ENCODE measurements around the gene MIA2. TPM values are rescaled to one million over a fixed set of nuclear protein-coding genes. Genes with fewer than 3 reads are reported as not detected.
A peak's percentile ranks its signal among the peaks of the same experiment; 100 is the strongest.
"Not testable (repeated sequence)": the region's sequence is repeated elsewhere in the genome, so short reads cannot be mapped to it uniquely, and the experiment has no call there.

Gene MIA2
- total and polyA plus RNA-seq, 3 experiments from 2014 or later = 19.5 to 27.8 (median 21.0) TPM

- Mint-ChIP-seq H3K4me1 (peaks cover 42 to 54% (median 53%) of the 10 kb centered on the region in 3 donors), H3K9me3 (peaks cover 7 to 24% (median 15%) of the 10 kb centered on the region in 5 donors), H3K36me3 (peaks cover 30 to 84% (median 63%) of the 10 kb centered on the region in 3 donors)
- H3K4me1 ChIP-seq (ENCODE audit: insufficient read depth, low read length); POLR2A ChIA-PET; DNase-seq; H3K27ac Mint-ChIP-seq; H3K27me3 Mint-ChIP-seq; H3K4me3 Mint-ChIP-seq; H3K4me3 ChIP-seq (ENCODE audit: low read length); CTCF ChIA-PET; H3K9me3 ChIP-seq (ENCODE audit: low read length); H3K27ac ChIP-seq (ENCODE audit: low read depth, low read length); H3K27me3 ChIP-seq (ENCODE audit: insufficient read depth, low read length, poor library complexity, severe bottlenecking); H3K36me3 ChIP-seq (ENCODE audit: insufficient read depth, low read length): not testable (repeated sequence)
Measured at GRCh38 chr14:39359069-39359468, 125.4 kb downstream of the MIA2 start.

GRCh38 chr14:39360316-39360715 is 126.6 kb downstream of the MIA2 start:
- POLR2A ChIA-PET = no interaction called here
- H3K27ac Mint-ChIP-seq = peak overlapping the region in 3 of 8 donors; percentile 43 to 77 (median 65)

GRCh38 chr14:39361556-39361955 is 127.8 kb downstream of the MIA2 start:
- H3K4me3 ChIP-seq (ENCODE audit: low read length); H3K9me3 ChIP-seq (ENCODE audit: low read length); H3K36me3 ChIP-seq (ENCODE audit: insufficient read depth, low read length); H3K27ac ChIP-seq (ENCODE audit: low read depth, low read length); H3K4me3 Mint-ChIP-seq; H3K27me3 ChIP-seq (ENCODE audit: insufficient read depth, low read length, poor library complexity, severe bottlenecking); DNase-seq; H3K4me1 ChIP-seq (ENCODE audit: insufficient read depth, low read length); H3K27ac Mint-ChIP-seq; CTCF ChIA-PET; H3K27me3 Mint-ChIP-seq: not testable (repeated sequence)
- Mint-ChIP-seq H3K9me3 (peaks cover 17 to 37% (median 33%) of the 10 kb centered on the region in 5 donors), H3K36me3 (peaks cover 41 to 87% (median 71%) of the 10 kb centered on the region in 3 donors), H3K4me1 (peaks cover 42 to 57% (median 48%) of the 10 kb centered on the region in 3 donors)
- POLR2A ChIA-PET = interaction anchor here (0.6 kb wide), 1 partner anchor 13 kb away, joined by 3 read pairs; no protein-coding TSS in a partner anchor

More at GRCh38 chr14:39360316-39360715, 126.6 kb downstream of the MIA2 start:
- Histone ChIP-seq H3K27me3 (ENCODE audit: insufficient read depth, low read length, poor library complexity, severe bottlenecking) (no peaks in the 10 kb centered on the region), H3K36me3 (ENCODE audit: insufficient read depth, low read length) (peaks cover 4% of the 10 kb centered on the region), H3K9me3 (ENCODE audit: low read length) (peaks cover 3% of the 10 kb centered on the region), H3K27ac (ENCODE audit: low read depth, low read length) (no peak overlapping the region), H3K4me3 (ENCODE audit: low read length) (no peak overlapping the region), H3K4me1 (ENCODE audit: insufficient read depth, low read length) (no peaks in the 10 kb centered on the region)
- Mint-ChIP-seq H3K9me3 (peaks cover 12 to 34% (median 24%) of the 10 kb centered on the region in 5 donors), H3K36me3 (peaks cover 36 to 85% (median 69%) of the 10 kb centered on the region in 3 donors), H3K4me1 (peaks cover 42 to 53% (median 49%) of the 10 kb centered on the region in 3 donors), H3K27me3 (no peaks in the 10 kb centered on the region), H3K4me3 (no peak overlapping the region)
- DNase-seq = no peak
- CTCF ChIA-PET = no interaction called here

GRCh38 chr14:39364509-39364908 is 130.8 kb downstream of the MIA2 start:
- H3K27ac Mint-ChIP-seq = no peak overlapping the region
- Histone ChIP-seq H3K36me3 (ENCODE audit: insufficient read depth, low read length) (peaks cover 4% of the 10 kb centered on the region), H3K4me1 (ENCODE audit: insufficient read depth, low read length) (no peaks in the 10 kb centered on the region), H3K9me3 (ENCODE audit: low read length) (peaks cover 6% of the 10 kb centered on the region), H3K27ac (ENCODE audit: low read depth, low read length) (no peak overlapping the region), H3K27me3 (ENCODE audit: insufficient read depth, low read length, poor library complexity, severe bottlenecking) (no peaks in the 10 kb centered on the region), H3K4me3 (ENCODE audit: low read length) (no peak overlapping the region)
- no peak for DNase-seq
- no peaks in the 10 kb centered on the region for H3K27me3 Mint-ChIP-seq
- peaks cover 34 to 42% (median 40%) of the 10 kb centered on the region in 3 donors for H3K4me1 Mint-ChIP-seq
- ChIA-PET CTCF (no interaction called here), POLR2A (no interaction called here)
- no peak overlapping the region for H3K4me3 Mint-ChIP-seq
- peaks cover 35 to 74% (median 62%) of the 10 kb centered on the region in 3 donors for H3K36me3 Mint-ChIP-seq
- H3K9me3 Mint-ChIP-seq = peaks cover 17 to 37% (median 33%) of the 10 kb centered on the region in 5 donors

- Mint-ChIP-seq H3K36me3 (peaks cover 34 to 73% (median 53%) of the 10 kb centered on the region in 3 donors), H3K27ac (no peak overlapping the region), H3K4me1 (peaks cover 27 to 34% (median 32%) of the 10 kb centered on the region in 3 donors), H3K27me3 (no peaks in the 10 kb centered on the region), H3K4me3 (no peak overlapping the region), H3K9me3 (peaks cover 17 to 37% (median 33%) of the 10 kb centered on the region in 5 donors)
- no peak for DNase-seq
- no peak overlapping the region for H3K27ac ChIP-seq (ENCODE audit: low read depth, low read length)
- peaks cover 6% of the 10 kb centered on the region for H3K9me3 ChIP-seq (ENCODE audit: low read length)
- POLR2A ChIA-PET = no interaction called here
- CTCF ChIA-PET = no interaction called here
- H3K36me3 ChIP-seq (ENCODE audit: insufficient read depth, low read length) = peaks cover 4% of the 10 kb centered on the region
- no peak overlapping the region for H3K4me3 ChIP-seq (ENCODE audit: low read length)
- no peaks in the 10 kb centered on the region for H3K27me3 ChIP-seq (ENCODE audit: insufficient read depth, low read length, poor library complexity, severe bottlenecking)
- no peaks in the 10 kb centered on the region for H3K4me1 ChIP-seq (ENCODE audit: insufficient read depth, low read length)
Measured at GRCh38 chr14:39365354-39365753, 131.6 kb downstream of the MIA2 start.

GRCh38 chr14:39366460-39367386 is 133.0 kb downstream of the MIA2 start:
- no peaks in the 10 kb centered on the region for H3K27me3 ChIP-seq (ENCODE audit: insufficient read depth, low read length, poor library complexity, severe bottlenecking)
- Mint-ChIP-seq H3K27ac (peak overlapping the region in 1 of 8 donors; percentile 59), H3K36me3 (peaks cover 32 to 72% (median 42%) of the 10 kb centered on the region in 3 donors), H3K4me1 (peaks cover 15 to 26% (median 23%) of the 10 kb centered on the region in 3 donors), H3K4me3 (no peak overlapping the region), H3K27me3 (no peaks in the 10 kb centered on the region), H3K9me3 (peaks cover 17 to 35% (median 33%) of the 10 kb centered on the region in 5 donors)
- no peaks in the 10 kb centered on the region for H3K36me3 ChIP-seq (ENCODE audit: insufficient read depth, low read length)
- H3K9me3 ChIP-seq (ENCODE audit: low read length) = peaks cover 6% of the 10 kb centered on the region
- H3K4me3 ChIP-seq (ENCODE audit: low read length) = no peak overlapping the region
- no peak overlapping the region for H3K27ac ChIP-seq (ENCODE audit: low read depth, low read length)
- no peak for DNase-seq
- no peaks in the 10 kb centered on the region for H3K4me1 ChIP-seq (ENCODE audit: insufficient read depth, low read length)
- ChIA-PET CTCF (no interaction called here), POLR2A (no interaction called here)

GRCh38 chr14:39367387-39367751 is 133.7 kb downstream of the MIA2 start:
- Mint-ChIP-seq H3K27me3 (no peaks in the 10 kb centered on the region), H3K9me3 (peaks cover 17 to 35% (median 33%) of the 10 kb centered on the region in 5 donors), H3K4me3 (no peak overlapping the region), H3K4me1 (peaks cover 11 to 21% (median 19%) of the 10 kb centered on the region in 3 donors), H3K36me3 (peaks cover 30 to 65% (median 35%) of the 10 kb centered on the region in 3 donors), H3K27ac (peak overlapping the region in 1 of 8 donors; percentile 61)
- no peaks in the 10 kb centered on the region for H3K4me1 ChIP-seq (ENCODE audit: insufficient read depth, low read length)
- peaks cover 6% of the 10 kb centered on the region for H3K9me3 ChIP-seq (ENCODE audit: low read length)
- ChIA-PET POLR2A (no interaction called here), CTCF (no interaction called here)
- H3K27ac ChIP-seq (ENCODE audit: low read depth, low read length) = no peak overlapping the region
- H3K36me3 ChIP-seq (ENCODE audit: insufficient read depth, low read length) = no peaks in the 10 kb centered on the region
- H3K27me3 ChIP-seq (ENCODE audit: insufficient read depth, low read length, poor library complexity, severe bottlenecking) = no peaks in the 10 kb centered on the region
- no peak for DNase-seq
- no peak overlapping the region for H3K4me3 ChIP-seq (ENCODE audit: low read length)

GRCh38 chr14:39368261-39368959 is 134.7 kb downstream of the MIA2 start:
- no peak overlapping the region for H3K27ac Mint-ChIP-seq

More at GRCh38 chr14:39368261-39368959, 134.7 kb downstream of the MIA2 start:
- H3K9me3 Mint-ChIP-seq = peaks cover 17 to 28% (median 24%) of the 10 kb centered on the region in 5 donors
- Histone ChIP-seq H3K4me3 (ENCODE audit: low read length) (no peak overlapping the region), H3K36me3 (ENCODE audit: insufficient read depth, low read length) (no peaks in the 10 kb centered on the region), H3K27ac (ENCODE audit: low read depth, low read length) (no peak overlapping the region), H3K27me3 (ENCODE audit: insufficient read depth, low read length, poor library complexity, severe bottlenecking) (no peaks in the 10 kb centered on the region), H3K9me3 (ENCODE audit: low read length) (peaks cover 6% of the 10 kb centered on the region), H3K4me1 (ENCODE audit: insufficient read depth, low read length) (no peaks in the 10 kb centered on the region)
- ChIA-PET POLR2A (no interaction called here), CTCF (no interaction called here)
- no peak for DNase-seq
- peaks cover 25 to 58% (median 29%) of the 10 kb centered on the region in 3 donors for H3K36me3 Mint-ChIP-seq
- no peak overlapping the region for H3K4me3 Mint-ChIP-seq
- peaks cover 7 to 16% (median 14%) of the 10 kb centered on the region in 3 donors for H3K4me1 Mint-ChIP-seq
- H3K27me3 Mint-ChIP-seq = no peaks in the 10 kb centered on the region

All from CD8-positive, alpha-beta memory T cell (primary cell).